ENCODE measurements around the gene TEX14.
"Not testable (repeated sequence)": the region's sequence is repeated elsewhere in the genome, so short reads cannot be mapped to it uniquely, and the experiment has no call there.

Gene TEX14

GRCh38 chr17:58677194-58677880, 14.5 kb downstream of the TEX14 start:
- no peak for DNase-seq
- Mint-ChIP-seq H3K36me3 (no peaks in the 10 kb centered on the region), H3K4me1 (no peaks in the 10 kb centered on the region), H3K9me3 (no peaks in the 10 kb centered on the region), H3K27ac (no peak overlapping the region), H3K27me3 (peaks cover 13% of the 10 kb centered on the region), H3K4me3 (no peak overlapping the region)
- CTCF ChIA-PET, result no interaction called here

GRCh38 chr17:58671969-58672368, 19.9 kb downstream of the TEX14 start:
- H3K4me3 Mint-ChIP-seq, result no peak overlapping the region
- H3K9me3 Mint-ChIP-seq, result no peaks in the 10 kb centered on the region
- peaks cover 25% of the 10 kb centered on the region for H3K27me3 Mint-ChIP-seq
- no peak overlapping the region for H3K27ac Mint-ChIP-seq
- peaks cover 2% of the 10 kb centered on the region for H3K4me1 Mint-ChIP-seq
- no peaks in the 10 kb centered on the region for H3K36me3 Mint-ChIP-seq
- no peak for DNase-seq
- CTCF ChIA-PET, result no interaction called here

- Mint-ChIP-seq H3K27ac (no peak overlapping the region), H3K36me3 (no peaks in the 10 kb centered on the region)
- CTCF ChIA-PET, result no interaction called here
Observed at GRCh38 chr17:58669853-58670252, 22.0 kb downstream of the TEX14 start.

GRCh38 chr17:58668598-58668935, 23.3 kb downstream of the TEX14 start:
- H3K4me3 Mint-ChIP-seq, result no peak overlapping the region
- peaks cover 25% of the 10 kb centered on the region for H3K27me3 Mint-ChIP-seq
- no peaks in the 10 kb centered on the region for H3K36me3 Mint-ChIP-seq
- no peaks in the 10 kb centered on the region for H3K9me3 Mint-ChIP-seq
- H3K27ac Mint-ChIP-seq, result no peak overlapping the region
- DNase-seq, result no peak
- peaks cover 7% of the 10 kb centered on the region for H3K4me1 Mint-ChIP-seq
- CTCF ChIA-PET, result no interaction called here

More at GRCh38 chr17:58669853-58670252, 22.0 kb downstream of the TEX14 start:
- DNase-seq, result no peak
- peaks cover 25% of the 10 kb centered on the region for H3K27me3 Mint-ChIP-seq
- peaks cover 7% of the 10 kb centered on the region for H3K4me1 Mint-ChIP-seq
- H3K4me3 Mint-ChIP-seq, result no peak overlapping the region
- H3K9me3 Mint-ChIP-seq, result no peaks in the 10 kb centered on the region

- peaks cover 7% of the 10 kb centered on the region for H3K4me1 Mint-ChIP-seq
- no peak overlapping the region for H3K4me3 Mint-ChIP-seq
- no peak overlapping the region for H3K27ac Mint-ChIP-seq
- H3K27me3 Mint-ChIP-seq, result peaks cover 25% of the 10 kb centered on the region
- DNase-seq, result no peak
- CTCF ChIA-PET, result no interaction called here
- H3K36me3 Mint-ChIP-seq, result no peaks in the 10 kb centered on the region
- no peaks in the 10 kb centered on the region for H3K9me3 Mint-ChIP-seq
Observed at GRCh38 chr17:58667934-58668597, 23.8 kb downstream of the TEX14 start.

DNA sequence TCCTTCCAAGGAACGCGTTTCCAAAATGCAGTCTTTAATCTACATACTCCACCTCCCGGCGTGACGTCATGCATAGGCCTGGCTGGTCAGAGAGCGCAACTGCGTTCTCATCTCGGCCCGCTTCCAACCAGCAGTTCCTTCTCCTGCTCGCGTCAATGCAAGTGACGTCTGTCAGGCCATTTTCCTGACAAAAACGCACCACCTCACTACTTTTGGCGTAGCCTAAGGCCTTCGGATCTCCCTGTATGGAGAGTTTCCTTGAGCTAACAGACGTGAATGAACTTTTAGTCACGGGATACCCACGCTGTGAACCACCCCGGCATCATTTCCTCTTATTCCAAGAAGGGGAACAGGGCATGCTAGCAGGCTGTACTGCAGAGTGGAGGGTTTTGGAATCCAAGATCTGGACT, 25.0 kb downstream of the TEX14 start:
- Mint-ChIP-seq H3K4me1 (peaks cover 7% of the 10 kb centered on the region), H3K27ac (no peak overlapping the region), H3K27me3 (peaks cover 25% of the 10 kb centered on the region), H3K36me3 (no peaks in the 10 kb centered on the region), H3K4me3 (no peak overlapping the region), H3K9me3 (no peaks in the 10 kb centered on the region)
- CTCF ChIA-PET, result no interaction called here
- peak; percentile 50 for DNase-seq

DNA sequence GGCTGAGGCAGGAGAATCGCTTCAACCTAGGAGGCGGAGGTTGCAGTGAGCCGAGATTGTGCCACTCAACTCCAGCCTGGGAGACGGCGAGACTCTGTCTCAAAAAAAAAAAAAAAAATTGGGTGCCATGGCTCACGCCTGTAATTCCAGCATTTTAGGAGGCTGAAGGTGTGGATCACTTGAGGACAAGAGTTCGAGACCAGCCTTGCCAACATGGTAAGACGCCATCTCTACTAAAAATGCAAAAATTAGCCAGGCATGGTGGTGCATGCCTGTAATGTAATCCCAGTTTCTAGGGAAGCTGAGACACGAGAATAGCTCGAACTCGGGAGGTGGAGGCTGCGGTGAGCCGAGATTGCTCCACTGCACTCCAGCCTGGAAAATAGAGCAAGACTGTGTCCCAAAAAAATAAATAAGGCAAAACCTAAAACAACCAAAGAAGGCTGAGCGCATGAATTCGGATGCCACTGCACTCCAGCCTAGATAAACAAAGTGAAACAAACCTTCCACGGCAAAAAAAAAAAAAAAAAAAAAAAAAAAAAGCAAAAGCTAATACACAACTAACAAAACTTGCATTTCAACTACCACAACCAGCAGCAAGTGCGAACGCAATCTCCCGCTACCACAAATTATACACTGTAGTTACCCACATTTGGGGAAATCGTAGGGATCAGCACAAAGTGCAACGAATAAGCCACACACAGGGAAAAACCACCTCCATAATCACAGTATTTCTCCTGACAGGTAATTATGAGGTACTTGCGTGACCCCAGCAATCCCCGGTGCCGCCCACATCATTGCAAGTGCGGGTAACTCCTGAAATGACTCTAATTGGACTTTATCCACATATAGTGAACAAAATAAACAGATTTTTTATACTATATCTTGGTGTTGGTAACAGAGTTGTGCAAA, 25.6 kb downstream of the TEX14 start:
- Mint-ChIP-seq H3K9me3 (no peaks in the 10 kb centered on the region), H3K36me3 (no peaks in the 10 kb centered on the region), H3K4me1 (peaks cover 7% of the 10 kb centered on the region), H3K27ac (peak overlapping the region; percentile 1), H3K27me3 (peaks cover 32% of the 10 kb centered on the region), H3K4me3 (no peak overlapping the region)
- no peak for DNase-seq
- CTCF ChIA-PET, result no interaction called here

- CTCF ChIA-PET, result no interaction called here
- no peak overlapping the region for H3K4me3 Mint-ChIP-seq
- H3K27me3 Mint-ChIP-seq, result peaks cover 32% of the 10 kb centered on the region
- H3K4me1 Mint-ChIP-seq, result peaks cover 13% of the 10 kb centered on the region
- no peaks in the 10 kb centered on the region for H3K9me3 Mint-ChIP-seq
- DNase-seq, result no peak
- H3K36me3 Mint-ChIP-seq, result no peaks in the 10 kb centered on the region
- no peak overlapping the region for H3K27ac Mint-ChIP-seq
Observed at GRCh38 chr17:58664302-58664701, 27.5 kb downstream of the TEX14 start.

DNA sequence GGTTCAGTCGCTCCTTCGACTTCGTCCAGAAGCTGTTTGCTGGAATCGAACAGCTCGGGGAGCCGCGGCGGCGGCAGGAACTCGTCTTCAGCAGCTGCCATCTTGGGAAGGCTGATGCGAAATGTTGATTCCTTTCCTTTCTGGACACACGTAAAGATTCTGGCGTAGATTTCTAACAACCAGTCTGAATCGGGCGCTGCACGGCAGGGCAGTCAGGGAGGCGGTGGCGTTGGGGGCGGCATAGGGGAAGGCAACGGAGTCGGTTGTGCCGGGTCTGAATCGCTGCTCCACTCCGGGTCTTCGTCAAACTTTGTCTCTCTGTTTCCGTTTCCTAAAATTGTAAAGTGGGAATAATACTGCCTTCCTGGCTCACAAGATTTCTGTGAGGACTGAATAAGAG, 30.3 kb downstream of the TEX14 start:
- no peak for DNase-seq
- H3K9me3 Mint-ChIP-seq, result peaks cover 4% of the 10 kb centered on the region
- H3K27me3 Mint-ChIP-seq, result peaks cover 16% of the 10 kb centered on the region
- H3K4me1 Mint-ChIP-seq, result peaks cover 28% of the 10 kb centered on the region
- no peaks in the 10 kb centered on the region for H3K36me3 Mint-ChIP-seq
- no peak overlapping the region for H3K4me3 Mint-ChIP-seq
- CTCF ChIA-PET, result interaction anchor here (1.0 kb wide), 1 partner anchor 143 kb away, joined by 3 read pairs; no protein-coding TSS in a partner anchor
- H3K27ac Mint-ChIP-seq, result no peak overlapping the region

DNA sequence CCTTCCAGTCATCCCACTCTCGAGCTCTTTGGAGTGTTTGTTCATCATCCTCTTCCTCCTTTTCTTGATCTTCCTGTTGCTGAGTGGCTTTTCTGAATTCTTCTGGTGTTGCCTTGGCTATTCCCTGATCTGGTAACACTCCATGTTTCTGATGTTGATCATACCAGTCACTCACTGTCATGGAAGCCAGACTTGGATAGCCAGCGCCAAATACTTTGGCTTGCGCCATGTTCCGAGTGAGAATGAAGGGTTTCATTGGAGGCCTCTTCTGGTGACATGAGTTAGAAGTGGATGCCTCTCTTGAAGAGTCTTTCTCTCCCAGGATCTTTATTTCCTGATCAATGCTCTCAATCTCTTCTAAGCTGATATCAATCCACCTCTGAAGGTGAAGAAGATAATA, 31.2 kb downstream of the TEX14 start:
- CTCF ChIA-PET, result interaction anchor here (1.0 kb wide), 1 partner anchor 142 kb away, joined by 3 read pairs; no protein-coding TSS in a partner anchor
- peak overlapping the region; percentile 59 for H3K4me3 Mint-ChIP-seq

DNA sequence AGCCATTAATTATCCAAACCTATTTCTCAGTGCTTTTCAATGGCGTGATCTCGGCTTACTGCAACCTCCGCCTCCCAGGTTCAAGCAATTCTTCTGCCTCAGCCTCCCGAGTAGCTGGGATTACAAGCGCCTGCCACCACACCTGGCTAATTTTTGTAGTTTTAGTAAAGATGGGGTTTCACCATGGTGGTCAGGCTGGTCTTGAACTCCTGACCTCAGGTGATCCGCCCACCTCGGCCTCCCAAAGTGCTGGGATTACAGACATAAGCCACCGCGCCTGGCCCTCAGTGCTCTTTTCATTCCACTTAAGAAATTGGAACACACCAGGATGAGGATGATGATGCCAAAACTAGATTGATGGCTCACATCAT, 32.1 kb downstream of the TEX14 start:
- peaks cover 26% of the 10 kb centered on the region for H3K4me1 Mint-ChIP-seq
- peak overlapping the region; percentile 74 for H3K4me3 Mint-ChIP-seq
- H3K27ac Mint-ChIP-seq, result peak overlapping the region; percentile 95
- H3K9me3 Mint-ChIP-seq, CTCF ChIA-PET, DNase-seq, H3K36me3 Mint-ChIP-seq: not testable (repeated sequence)
- H3K27me3 Mint-ChIP-seq, result peaks cover 16% of the 10 kb centered on the region

More for the DNA sequence above, 31.2 kb downstream of the TEX14 start:
- Mint-ChIP-seq H3K36me3 (no peaks in the 10 kb centered on the region), H3K27ac (no peak overlapping the region), H3K4me1 (peaks cover 26% of the 10 kb centered on the region), H3K9me3 (peaks cover 4% of the 10 kb centered on the region), H3K27me3 (peaks cover 16% of the 10 kb centered on the region)
- DNase-seq, result no peak

GRCh38 chr17:58658804-58659713, 32.8 kb downstream of the TEX14 start:
- Mint-ChIP-seq H3K27ac (peak overlapping the region; percentile 95), H3K9me3 (peaks cover 4% of the 10 kb centered on the region), H3K36me3 (no peaks in the 10 kb centered on the region), H3K4me1 (peaks cover 26% of the 10 kb centered on the region), H3K4me3 (peak overlapping the region; percentile 74), H3K27me3 (peaks cover 16% of the 10 kb centered on the region)
- DNase-seq, result peak; percentile 81
- CTCF ChIA-PET, result no interaction called here

DNA sequence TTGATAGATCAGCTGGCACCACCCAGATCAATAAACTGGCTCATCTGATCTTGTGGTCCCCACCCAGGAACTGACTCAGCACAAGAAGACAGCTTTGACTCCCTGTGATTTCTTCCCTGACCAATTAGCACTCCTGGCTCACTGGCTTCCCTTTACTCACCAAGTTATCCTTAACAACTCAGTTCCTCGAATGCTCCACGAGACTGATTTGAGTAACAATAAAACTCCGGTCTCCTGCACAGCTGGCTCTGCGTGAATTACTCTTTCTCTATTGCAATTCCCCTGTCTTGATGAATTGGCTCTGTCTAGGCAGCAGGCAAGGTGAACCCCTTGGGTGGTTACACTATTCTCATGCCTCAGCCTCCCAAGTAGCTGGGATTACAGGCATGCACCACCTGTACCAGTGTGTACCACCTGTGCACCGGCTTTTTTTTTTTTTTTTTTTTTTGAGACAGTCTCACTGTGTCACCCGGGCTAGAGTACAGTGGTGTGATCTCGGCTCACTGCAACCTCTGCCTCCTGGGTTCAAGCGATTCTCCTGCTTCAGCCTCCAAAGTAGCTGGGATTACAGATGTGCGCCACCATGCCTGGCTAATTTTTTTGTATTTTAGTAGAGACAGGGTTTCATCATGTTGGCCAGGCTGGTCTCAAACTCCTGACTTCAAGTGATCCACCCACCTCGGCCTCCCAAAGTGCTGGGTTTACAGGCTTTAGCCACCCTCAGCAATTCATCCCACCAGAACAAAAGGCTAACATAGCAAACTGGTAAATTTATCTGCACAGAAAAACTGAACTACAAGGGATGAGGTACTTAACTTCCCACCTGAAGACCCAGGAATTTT, 33.7 kb downstream of the TEX14 start:
- H3K36me3 Mint-ChIP-seq, H3K9me3 Mint-ChIP-seq, DNase-seq, CTCF ChIA-PET: not testable (repeated sequence)
- Mint-ChIP-seq H3K4me1 (peaks cover 26% of the 10 kb centered on the region), H3K27ac (peak overlapping the region; percentile 95), H3K27me3 (peaks cover 16% of the 10 kb centered on the region), H3K4me3 (peak overlapping the region; percentile 74)

Data from activated naive CD4-positive, alpha-beta T cell treated with anti-CD3 and anti-CD28 coated beads, Interleukin-2, amount 10 ng/mL, durations not matched to agents 7 days and 5 days (primary cell).